Measurements from ENCODE around the gene CTF1. TPM values are rescaled to one million over a fixed set of nuclear protein-coding genes. Genes with fewer than 3 reads are reported as not detected.
A peak's percentile ranks its signal among the peaks of the same experiment; 100 is the strongest.

Gene CTF1
- total and polyA plus RNA-seq, 12 donors: 6.5 to 28.2 (median 17.8) TPM

DNA sequence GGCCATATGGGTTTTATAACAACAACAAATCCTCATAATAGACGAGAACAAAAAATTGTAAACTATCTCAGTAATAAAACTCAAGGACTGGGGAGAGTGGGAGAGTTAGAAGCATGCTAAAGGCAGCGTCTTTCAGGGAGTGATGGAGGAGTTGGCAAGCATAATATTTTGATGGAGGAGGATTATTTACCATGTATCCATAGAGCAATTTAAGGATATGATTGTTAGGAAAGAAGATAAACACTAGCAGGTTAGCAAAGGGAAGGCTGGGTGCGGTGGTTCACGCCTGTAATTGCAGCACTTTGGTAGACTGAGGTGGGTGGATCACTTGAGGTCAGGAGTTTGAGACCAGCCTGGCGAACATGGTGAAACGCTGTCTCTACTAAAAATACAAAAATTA, 30.4 kb upstream of the CTF1 start:
- intact Hi-C loops (cut with DNase I): no loop called here
- 80% methylated on average over 6 of the region's 6 CpGs for WGBS, 2 donors
- Histone ChIP-seq H3K27me3 (no peaks in the 10 kb centered on the region), H3K27ac (no peak overlapping the region), H3K9me3 (no peaks in the 10 kb centered on the region), H3K4me1 (no peaks in the 10 kb centered on the region), H3K36me3 (peaks cover 0 to 6% (median 0%) of the 10 kb centered on the region in 9 donors), H3K4me3 (no peak overlapping the region)
- no peak for ATAC-seq
- TF ChIP-seq, protein P1, sequence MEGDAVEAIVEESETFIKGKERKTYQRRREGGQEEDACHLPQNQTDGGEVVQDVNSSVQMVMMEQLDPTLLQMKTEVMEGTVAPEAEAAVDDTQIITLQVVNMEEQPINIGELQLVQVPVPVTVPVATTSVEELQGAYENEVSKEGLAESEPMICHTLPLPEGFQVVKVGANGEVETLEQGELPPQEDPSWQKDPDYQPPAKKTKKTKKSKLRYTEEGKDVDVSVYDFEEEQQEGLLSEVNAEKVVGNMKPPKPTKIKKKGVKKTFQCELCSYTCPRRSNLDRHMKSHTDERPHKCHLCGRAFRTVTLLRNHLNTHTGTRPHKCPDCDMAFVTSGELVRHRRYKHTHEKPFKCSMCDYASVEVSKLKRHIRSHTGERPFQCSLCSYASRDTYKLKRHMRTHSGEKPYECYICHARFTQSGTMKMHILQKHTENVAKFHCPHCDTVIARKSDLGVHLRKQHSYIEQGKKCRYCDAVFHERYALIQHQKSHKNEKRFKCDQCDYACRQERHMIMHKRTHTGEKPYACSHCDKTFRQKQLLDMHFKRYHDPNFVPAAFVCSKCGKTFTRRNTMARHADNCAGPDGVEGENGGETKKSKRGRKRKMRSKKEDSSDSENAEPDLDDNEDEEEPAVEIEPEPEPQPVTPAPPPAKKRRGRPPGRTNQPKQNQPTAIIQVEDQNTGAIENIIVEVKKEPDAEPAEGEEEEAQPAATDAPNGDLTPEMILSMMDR (IDR thresholded peaks at IDR 0.05): no peak
- DNase-seq: no peak

DNA sequence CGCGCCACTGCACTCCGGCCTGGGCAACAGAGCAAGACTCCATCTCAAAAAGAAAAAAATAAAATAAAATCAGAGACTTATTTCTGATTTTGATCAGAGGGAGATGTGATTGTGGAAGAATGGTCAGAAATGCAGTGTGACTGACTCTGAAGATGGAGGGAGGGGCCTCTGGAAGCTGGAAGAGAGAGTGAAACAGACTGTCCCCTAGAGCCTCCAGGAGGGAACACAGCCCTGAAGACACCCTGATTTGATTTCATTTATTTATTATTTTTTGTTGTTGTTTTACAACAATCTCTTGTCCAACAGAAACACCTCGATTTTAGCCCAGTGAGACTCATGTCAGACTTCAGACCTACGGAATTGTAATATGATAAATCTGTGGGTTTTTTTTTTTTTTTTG, 28.7 kb upstream of the CTF1 start:
- no peak for ATAC-seq
- DNase-seq: no peak
- H3K27ac ChIP-seq: no peak overlapping the region
- H3K4me1 ChIP-seq: peaks cover 0 to 1% (median 0%) of the 10 kb centered on the region in 9 donors
- H3K27me3 ChIP-seq: no peaks in the 10 kb centered on the region
- no peaks in the 10 kb centered on the region for H3K9me3 ChIP-seq
- no peak overlapping the region for H3K4me3 ChIP-seq
- intact Hi-C loops (cut with DNase I): no loop called here
- H3K36me3 ChIP-seq: peaks cover 0 to 21% (median 0%) of the 10 kb centered on the region in 9 donors
- TF ChIP-seq, protein P1 (IDR thresholded peaks at IDR 0.05): no peak
- 94 to 96% methylated on average over 5 of the region's 5 CpGs for WGBS, 2 donors

DNA sequence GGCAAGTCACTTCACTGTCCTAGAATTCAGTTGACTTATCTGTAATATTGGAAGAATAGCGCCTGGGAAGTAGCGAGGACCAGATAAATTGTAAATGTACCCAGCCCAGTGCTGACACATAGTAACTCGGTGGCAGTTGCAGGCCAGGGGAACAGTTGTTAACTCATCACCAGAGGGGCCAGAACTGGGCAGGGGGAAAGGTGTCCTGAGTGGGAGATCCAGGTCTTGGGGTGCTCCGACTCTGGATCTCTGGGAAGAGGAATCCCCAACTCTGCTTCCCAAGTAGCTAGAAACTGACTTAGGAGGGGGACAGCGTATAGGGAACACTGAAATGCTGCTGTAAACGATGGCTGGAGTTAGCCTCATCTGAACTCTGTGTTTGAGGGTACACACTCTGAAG, 25.5 kb upstream of the CTF1 start:
- intact Hi-C loops (cut with DNase I): loop anchor here in 1 of 10 donors (10.0 kb wide), 1 partner anchor 66 kb away; no protein-coding TSS in a partner anchor
- 90 to 91% methylated on average over 6 of the region's 6 CpGs for WGBS, 2 donors
- TF ChIP-seq, protein P1 (IDR thresholded peaks at IDR 0.05): no peak

DNA sequence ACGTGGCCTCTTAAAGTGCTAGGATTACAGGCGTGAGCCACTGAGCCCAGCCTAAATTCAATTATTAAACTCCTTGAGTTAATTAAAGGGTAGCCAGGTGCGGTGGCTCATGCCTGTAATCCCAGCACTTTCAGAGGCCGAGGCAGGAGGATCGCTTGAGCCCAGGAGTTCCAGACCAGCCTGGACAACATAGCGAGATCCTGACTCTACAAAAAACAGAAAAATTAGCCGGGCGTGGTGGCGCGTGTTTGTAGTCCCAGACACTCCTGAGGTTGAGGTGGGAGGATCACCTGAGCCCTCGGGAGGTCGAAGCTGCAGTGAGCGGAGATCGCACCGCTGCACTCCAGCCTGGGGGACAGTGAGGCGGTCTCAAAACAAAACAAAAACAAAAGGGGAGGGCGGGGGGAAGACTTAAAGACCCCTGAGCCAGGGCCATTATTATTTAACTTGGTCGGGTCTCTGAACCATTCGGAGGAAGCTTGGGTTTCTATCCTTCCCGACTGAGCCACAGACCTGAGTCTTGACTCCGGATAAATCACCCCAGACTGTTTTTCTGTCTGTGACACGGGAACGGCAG, 22.1 kb upstream of the CTF1 start:
- H3K4me3 ChIP-seq: peak overlapping the region; percentile 48 to 91 (median 82)
- H3K4me1 ChIP-seq: peaks cover 9 to 35% (median 24%) of the 10 kb centered on the region in 9 donors
- no peaks in the 10 kb centered on the region for H3K27me3 ChIP-seq
- no peaks in the 10 kb centered on the region for H3K9me3 ChIP-seq
- no peak for DNase-seq
- TF ChIP-seq, protein P1 (IDR thresholded peaks at IDR 0.05): no peak
- 28 to 29% methylated on average over 23 of the region's 23 CpGs for WGBS, 2 donors
- peaks cover 0 to 32% (median 5%) of the 10 kb centered on the region in 9 donors for H3K36me3 ChIP-seq
- ATAC-seq: peak in 1 of 8 donors; percentile 6
- intact Hi-C loops (cut with DNase I): loop anchor here in 3 of 10 donors (2.0 to 10.0 kb wide), 3 partner anchors 22 to 70 kb away; partner anchors contain the start of genes CTF1 (in 2 of the 3) and FBXL19 (in 1 of the 3)
- peak overlapping the region; percentile 63 to 98 (median 94) for H3K27ac ChIP-seq

More for the DNA sequence above, 25.5 kb upstream of the CTF1 start:
- DNase-seq (no peak), ATAC-seq (no peak)
- no peaks in the 10 kb centered on the region for H3K27me3 ChIP-seq
- no peak overlapping the region for H3K27ac ChIP-seq
- H3K4me3 ChIP-seq: no peak overlapping the region
- H3K36me3 ChIP-seq: peaks cover 0 to 25% (median 0%) of the 10 kb centered on the region in 9 donors
- peaks cover 0 to 18% (median 10%) of the 10 kb centered on the region in 9 donors for H3K4me1 ChIP-seq
- H3K9me3 ChIP-seq: no peaks in the 10 kb centered on the region
